Ascending aorta (tissue), 2 donors: ENCODE measurements around the gene ARL5C. TPM values are rescaled to one million over a fixed set of nuclear protein-coding genes. Genes with fewer than 3 reads are reported as not detected.
"Not testable (repeated sequence)": the region's sequence is repeated elsewhere in the genome, so short reads cannot be mapped to it uniquely, and the experiment has no call there.

Experiments used
- DNase-seq, 2 donors: peaks; one replicate each; pipeline ENCODE4 v3.0.0-alpha.2; 2019; ENCODE audit warnings: low spot score in 2 of 2
- H3K27ac ChIP-seq, 2 donors: fragments of 200-600 bp; sonication (generic); one replicate each; pipeline ENCODE4 v1.5.1; 2016 to 2017; ENCODE audit warnings: mild to moderate bottlenecking in 1 of 2
- H3K27me3 ChIP-seq: fragments of 200-600 bp; sonication (generic); one replicate; pipeline ENCODE4 v1.5.1; 2017
- H3K36me3 ChIP-seq, 2 donors: fragments of 200-600 bp; sonication (generic); one replicate each; pipeline ENCODE4 v1.5.1; 2016
- H3K4me1 ChIP-seq, 2 donors: fragments of 200-600 bp; sonication (generic); one replicate each; pipeline ENCODE4 v1.5.1; 2016 to 2017; ENCODE audit warnings: mild to moderate bottlenecking in 1 of 2
- H3K4me3 ChIP-seq, 2 donors: fragments of 200-600 bp; sonication (generic); one replicate each; pipeline ENCODE4 v1.5.1; 2016 to 2017; ENCODE audit warnings: mild to moderate bottlenecking in 1 of 2
- H3K9me3 ChIP-seq, 2 donors: fragments of 200-600 bp; sonication (generic); one replicate each; pipeline ENCODE4 v1.5.1; 2016
- CTCF ChIP-seq, 3 experiments: fragments of 200-600 bp in 2 of 3; fragments of 450-650 bp in 1 of 3; sonication (generic) in 2 of 3; IDR thresholded peaks; one replicate each; pipeline ENCODE4 v1.5.1; 2016 to 2019; ENCODE audit warnings: antibody characterized with exemption in 3 of 3, mild to moderate bottlenecking in 1 of 3, moderate library complexity in 1 of 3
- intact Hi-C: fragments of 100-400 bp; cut with DNase I; formaldehyde crosslinking; loops from one replicate; pipeline ENCODE4 v1.15.1; 2023
- total RNA-seq: library from RNA; depleted of rRNA; stranded (reverse); fragments of >200 nt; gene quantifications from one replicate; pipeline ENCODE4 v1.1.0, GENCODE V29; 2016

Gene ARL5C
- total RNA-seq, 1 donor from 2014 or later, result not detected

- no peaks in the 10 kb centered on the region for H3K9me3 ChIP-seq
- peaks cover 0 to 5% of the 10 kb centered on the region in 2 donors for H3K4me1 ChIP-seq
- no peaks in the 10 kb centered on the region for H3K27me3 ChIP-seq
- peaks cover 18 to 19% of the 10 kb centered on the region in 2 donors for H3K36me3 ChIP-seq
- DNase-seq, result no peak
- no peak for TF ChIP-seq CTCF (IDR thresholded peaks at IDR 0.05)
- no peak overlapping the region for H3K4me3 ChIP-seq
- H3K27ac ChIP-seq, result no peak overlapping the region
- intact Hi-C loops, result no loop called here
Observed at GRCh38 chr17:39171933-39172332, 6.0 kb upstream of the ARL5C start.

DNA sequence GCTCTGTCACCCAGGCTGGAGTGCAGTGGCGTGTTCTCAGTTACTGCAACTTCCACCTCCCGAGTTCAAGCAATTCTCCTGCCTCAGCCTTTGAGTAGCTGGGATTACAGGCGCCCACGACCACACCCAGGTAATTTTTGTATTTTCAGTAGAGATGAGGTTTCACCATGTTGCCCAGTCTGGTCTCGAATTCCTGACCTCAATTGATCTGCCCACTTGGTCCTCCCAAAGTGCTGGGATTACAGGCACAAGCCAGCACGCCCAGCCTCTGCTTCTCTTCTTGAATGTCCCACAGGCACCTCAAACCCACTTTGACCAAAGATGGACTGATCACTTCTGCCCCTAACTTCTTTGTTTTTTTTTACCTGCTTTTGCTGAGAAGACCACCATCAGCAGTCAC lies 4.6 kb upstream of the ARL5C start:
- Histone ChIP-seq H3K4me3 (no peak overlapping the region), H3K27ac (no peak overlapping the region), H3K36me3 (peaks cover 5% of the 10 kb centered on the region in 2 donors), H3K9me3 (no peaks in the 10 kb centered on the region), H3K27me3 (no peaks in the 10 kb centered on the region), H3K4me1 (peaks cover 0 to 7% of the 10 kb centered on the region in 2 donors)
- no peak for DNase-seq
- intact Hi-C loops, result no loop called here
- no peak for TF ChIP-seq CTCF (IDR thresholded peaks at IDR 0.05)

DNA sequence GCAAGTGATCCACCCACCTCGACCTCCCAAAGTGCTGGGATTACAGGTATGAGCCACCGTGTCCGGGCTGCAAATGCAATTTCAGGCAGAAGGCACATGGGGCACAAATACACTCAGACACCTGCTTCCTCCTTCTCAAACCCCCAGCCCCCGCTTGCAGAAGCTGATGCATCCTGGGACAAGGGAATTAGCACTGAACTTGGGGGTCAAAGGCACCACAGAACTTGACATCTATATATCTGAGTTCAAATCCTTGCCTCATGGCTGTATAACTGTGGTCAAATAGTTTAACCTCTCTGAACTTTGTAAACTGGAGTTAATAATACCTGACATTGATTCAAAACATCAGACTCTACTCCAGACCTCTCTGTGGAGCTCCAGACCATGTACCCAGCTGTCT lies 4.1 kb upstream of the ARL5C start:
- Histone ChIP-seq H3K36me3 (peaks cover under 1% of the 10 kb centered on the region in 2 donors), H3K4me1 (peaks cover 0 to 11% of the 10 kb centered on the region in 2 donors), H3K27ac (no peak overlapping the region), H3K9me3 (no peaks in the 10 kb centered on the region), H3K27me3 (no peaks in the 10 kb centered on the region), H3K4me3 (no peak overlapping the region)
- no peak for DNase-seq
- intact Hi-C loops, result no loop called here
- TF ChIP-seq CTCF (IDR thresholded peaks at IDR 0.05), result no peak

GRCh38 chr17:39169518-39169917 lies 3.6 kb upstream of the ARL5C start:
- no peaks in the 10 kb centered on the region for H3K27me3 ChIP-seq
- no peak for TF ChIP-seq CTCF (IDR thresholded peaks at IDR 0.05)
- H3K36me3 ChIP-seq, result no peaks in the 10 kb centered on the region
- peaks cover under 1 to 11% of the 10 kb centered on the region in 2 donors for H3K4me1 ChIP-seq
- DNase-seq, result no peak
- no peaks in the 10 kb centered on the region for H3K9me3 ChIP-seq
- no peak overlapping the region for H3K4me3 ChIP-seq
- intact Hi-C loops, result loop anchor here (5.0 kb wide), 1 partner anchor 63 kb away; no protein-coding TSS in a partner anchor
- no peak overlapping the region for H3K27ac ChIP-seq

DNA sequence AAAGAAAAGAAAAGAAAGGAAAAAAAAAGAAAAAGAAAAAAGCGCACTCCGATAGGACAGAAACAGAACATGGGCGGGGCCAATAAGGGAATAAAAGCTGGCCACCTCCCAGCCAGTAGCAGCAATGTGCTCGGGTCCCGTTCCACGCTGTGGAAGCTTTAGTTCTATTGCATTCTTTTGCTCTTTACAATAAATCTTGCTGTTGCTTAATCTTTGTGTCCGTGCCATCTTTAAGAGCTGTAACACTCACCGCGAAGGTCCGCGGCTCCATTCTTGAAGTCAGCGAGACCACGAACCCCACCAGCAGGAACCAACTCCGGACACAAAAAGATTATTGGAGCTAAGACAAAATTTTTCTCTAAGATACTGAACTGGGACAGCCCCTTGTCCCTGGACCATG lies 3.1 kb upstream of the ARL5C start:
- Histone ChIP-seq H3K9me3 (no peaks in the 10 kb centered on the region), H3K4me1 (peaks cover 4 to 8% of the 10 kb centered on the region in 2 donors), H3K27me3 (no peaks in the 10 kb centered on the region), H3K36me3 (no peaks in the 10 kb centered on the region), H3K27ac (no peak overlapping the region), H3K4me3 (no peak overlapping the region)
- no peak for TF ChIP-seq CTCF (IDR thresholded peaks at IDR 0.05)
- DNase-seq, result no peak
- intact Hi-C loops, result loop anchor here (5.0 kb wide), 1 partner anchor 63 kb away; no protein-coding TSS in a partner anchor

GRCh38 chr17:39168503-39168902 lies 2.5 kb upstream of the ARL5C start:
- H3K27me3 ChIP-seq, H3K36me3 ChIP-seq, H3K27ac ChIP-seq, H3K9me3 ChIP-seq, DNase-seq, H3K4me3 ChIP-seq: not testable (repeated sequence)
- intact Hi-C loops, result loop anchor here (5.0 kb wide), 1 partner anchor 64 kb away; no protein-coding TSS in a partner anchor
- peaks cover 7 to 10% of the 10 kb centered on the region in 2 donors for H3K4me1 ChIP-seq
